Measurements from ENCODE around the gene AGAP1.

AGAP1 gene

GRCh38 chr2:235781775-235782174 is 287.9 kb downstream of the AGAP1 start:
- no peak for DNase-seq

GRCh38 chr2:235784788-235785187 is 290.9 kb downstream of the AGAP1 start:
- DNase-seq = no peak

- DNase-seq = no peak
Measured at GRCh38 chr2:235789552-235789951, 295.7 kb downstream of the AGAP1 start.

- DNase-seq = no peak
Measured at GRCh38 chr2:235793163-235793752, 299.4 kb downstream of the AGAP1 start.

- no peak for DNase-seq
Measured at GRCh38 chr2:235799281-235799680, 305.4 kb downstream of the AGAP1 start.

GRCh38 chr2:235802542-235802941 is 308.7 kb downstream of the AGAP1 start:
- DNase-seq = no peak

- no peak for DNase-seq
Measured at GRCh38 chr2:235803028-235803427, 309.2 kb downstream of the AGAP1 start.

- DNase-seq = no peak
Measured at GRCh38 chr2:235804676-235805075, 310.8 kb downstream of the AGAP1 start.

- no peak for DNase-seq
Measured at GRCh38 chr2:235806986-235807750, 313.3 kb downstream of the AGAP1 start.

- no peak for DNase-seq
Measured at GRCh38 chr2:235808366-235808765, 314.5 kb downstream of the AGAP1 start.

- DNase-seq = no peak
Measured at GRCh38 chr2:235810252-235810651, 316.4 kb downstream of the AGAP1 start.

- DNase-seq = no peak
Measured at GRCh38 chr2:235810846-235811245, 317.0 kb downstream of the AGAP1 start.

- no peak for DNase-seq
Measured at GRCh38 chr2:235811446-235812184, 317.8 kb downstream of the AGAP1 start.

GRCh38 chr2:235812185-235812665 is 318.4 kb downstream of the AGAP1 start:
- no peak for DNase-seq

GRCh38 chr2:235813398-235813797 is 319.6 kb downstream of the AGAP1 start:
- no peak for DNase-seq

GRCh38 chr2:235820571-235820970 is 326.7 kb downstream of the AGAP1 start:
- no peak for DNase-seq

- DNase-seq = no peak
Measured at GRCh38 chr2:235824331-235824730, 330.5 kb downstream of the AGAP1 start.

GRCh38 chr2:235825946-235826345 is 332.1 kb downstream of the AGAP1 start:
- DNase-seq = no peak

- DNase-seq = no peak
Measured at GRCh38 chr2:235826826-235827225, 333.0 kb downstream of the AGAP1 start.

- no peak for DNase-seq
Measured at GRCh38 chr2:235827585-235827992, 333.7 kb downstream of the AGAP1 start.

- DNase-seq = no peak
Measured at GRCh38 chr2:235829726-235830125, 335.9 kb downstream of the AGAP1 start.

GRCh38 chr2:235831755-235832154 is 337.9 kb downstream of the AGAP1 start:
- DNase-seq = no peak

GRCh38 chr2:235832941-235833340 is 339.1 kb downstream of the AGAP1 start:
- no peak for DNase-seq

Measured in NCI-H1694 treated with DMSO at 0.1 percent for 48 hours (cell line).